ENCODE data around the gene SEPTIN10.
"Not testable (repeated sequence)": the region's sequence is repeated elsewhere in the genome, so short reads cannot be mapped to it uniquely, and the experiment has no call there.

SEPTIN10 gene

GRCh38 chr2:109538546-109538945 is 75.2 kb downstream of the SEPTIN10 start:
- no peak for DNase-seq

GRCh38 chr2:109537565-109538222 is 76.1 kb downstream of the SEPTIN10 start:
- no peak for DNase-seq

- DNase-seq: not testable (repeated sequence)
Observed at GRCh38 chr2:109536556-109536955, 77.2 kb downstream of the SEPTIN10 start.

GRCh38 chr2:109535217-109535946 is 78.4 kb downstream of the SEPTIN10 start:
- DNase-seq: no peak

GRCh38 chr2:109533823-109534222 is 79.9 kb downstream of the SEPTIN10 start:
- no peak for DNase-seq

- DNase-seq: no peak
Observed at GRCh38 chr2:109532728-109533076, 81.1 kb downstream of the SEPTIN10 start.

- DNase-seq: no peak
Observed at GRCh38 chr2:109531896-109532727, 81.7 kb downstream of the SEPTIN10 start.

GRCh38 chr2:109531221-109531620 is 82.5 kb downstream of the SEPTIN10 start:
- DNase-seq: no peak

- no peak for DNase-seq
Observed at GRCh38 chr2:109530712-109531111, 83.1 kb downstream of the SEPTIN10 start.

- no peak for DNase-seq
Observed at GRCh38 chr2:109529532-109530449, 84.0 kb downstream of the SEPTIN10 start.

- no peak for DNase-seq
Observed at GRCh38 chr2:109528811-109529501, 84.8 kb downstream of the SEPTIN10 start.

GRCh38 chr2:109527846-109528705 is 85.7 kb downstream of the SEPTIN10 start:
- no peak for DNase-seq

GRCh38 chr2:109527079-109527478 is 86.7 kb downstream of the SEPTIN10 start:
- no peak for DNase-seq

GRCh38 chr2:109526442-109526970 is 87.3 kb downstream of the SEPTIN10 start:
- no peak for DNase-seq

GRCh38 chr2:109525836-109526235 is 87.9 kb downstream of the SEPTIN10 start:
- DNase-seq: no peak

GRCh38 chr2:109523536-109524361 is 90.0 kb downstream of the SEPTIN10 start:
- DNase-seq: no peak

GRCh38 chr2:109523121-109523520 is 90.6 kb downstream of the SEPTIN10 start:
- DNase-seq: no peak

GRCh38 chr2:109522063-109522374 is 91.7 kb downstream of the SEPTIN10 start:
- no peak for DNase-seq

GRCh38 chr2:109521233-109522062 is 92.3 kb downstream of the SEPTIN10 start:
- DNase-seq: no peak
